Hepatocyte (in vitro differentiated cells): ENCODE measurements around the gene NPFF. TPM values are rescaled to one million over a fixed set of nuclear protein-coding genes. Genes with fewer than 3 reads are reported as not detected.

Experiments used
- DNase-seq: peaks from one replicate; pipeline ENCODE4 v3.0.0-alpha.2; 2016; ENCODE audit warnings: low spot score
- H2AFZ ChIP-seq: fragments of 200-600 bp; sonication (generic); 2 replicates; pipeline ENCODE4 v1.6.0; 2016; ENCODE audit warnings: antibody characterized with exemption, mild to moderate bottlenecking
- H3K27ac ChIP-seq: fragments of 200-600 bp; sonication (generic); 2 replicates; pipeline ENCODE4 v1.5.1; 2016; ENCODE audit warnings: mild to moderate bottlenecking
- H3K27me3 ChIP-seq: fragments of 200-600 bp; sonication (generic); 2 replicates; pipeline ENCODE4 v1.6.1; 2016
- H3K36me3 ChIP-seq: fragments of 200-600 bp; sonication (generic); replicated peaks from 2 replicates; pipeline ENCODE4 v1.5.1; 2016; ENCODE audit warnings: low read depth; ENCODE audit not compliant: insufficient read depth
- H3K4me1 ChIP-seq: fragments of 200-600 bp; sonication (generic); 2 replicates; pipeline ENCODE4 v1.5.1; 2016; ENCODE audit warnings: mild to moderate bottlenecking, moderate library complexity; ENCODE audit not compliant: insufficient read depth
- H3K4me2 ChIP-seq: fragments of 200-600 bp; sonication (generic); 2 replicates; pipeline ENCODE4 v1.6.0; 2016
- H3K4me3 ChIP-seq: fragments of 200-600 bp; sonication (generic); 2 replicates; pipeline ENCODE4 v1.5.1; 2016; ENCODE audit warnings: mild to moderate bottlenecking
- H3K79me2 ChIP-seq: fragments of 200-600 bp; sonication (generic); 2 replicates; pipeline ENCODE4 v1.6.0; 2017; ENCODE audit warnings: mild to moderate bottlenecking
- H3K9me2 ChIP-seq: fragments of 200-600 bp; sonication (generic); replicated peaks from 2 replicates; pipeline ENCODE4 v1.6.0; 2017; ENCODE audit warnings: mild to moderate bottlenecking; ENCODE audit not compliant: insufficient read depth
- H3K9me3 ChIP-seq: fragments of 200-600 bp; sonication (generic); 2 replicates; pipeline ENCODE4 v1.5.1; 2016; ENCODE audit warnings: low read depth, mild to moderate bottlenecking
- H4K20me1 ChIP-seq: fragments of 200-600 bp; sonication (generic); 2 replicates; pipeline ENCODE4 v1.6.0; 2016; ENCODE audit warnings: mild to moderate bottlenecking; ENCODE audit not compliant: insufficient read depth, poor library complexity, severe bottlenecking
- EZH2 ChIP-seq: fragments of 200-600 bp; sonication (generic); IDR thresholded peaks from 2 replicates; pipeline ENCODE4 v1.6.1; 2016; ENCODE audit warnings: antibody characterized with exemption, mild to moderate bottlenecking, borderline replicate concordance
- EZH2phosphoT487 ChIP-seq: fragments of 200-600 bp; sonication (generic); IDR thresholded peaks from one replicate; pipeline ENCODE4 v1.6.1; 2018; ENCODE audit warnings: antibody characterized with exemption, mild to moderate bottlenecking, low read depth, moderate library complexity; ENCODE audit not compliant: unreplicated experiment, severe bottlenecking
- WGBS: methylation state at CpG from one replicate; pipeline ENCODE4 v1.1.6; 2016; ENCODE audit warnings: low lambda C conversion rate; ENCODE audit errors: missing lambda C conversion rate; 5-methylcytosine and 5-hydroxymethylcytosine counted together
- polyA plus RNA-seq: library from polyadenylated mRNA; unstranded; fragments of >200 nt; fragmentation: Nextera tagmentation; extraction: Ambion mirVana; gene quantifications from 2 replicates; pipeline ENCODE4 v1.2.1, GENCODE V29; 2016
- total RNA-seq: library from RNA; depleted of rRNA; stranded (reverse); fragments of >200 nt; gene quantifications from 2 replicates; pipeline ENCODE4 v1.2.3, GENCODE V29; 2014
- TF ChIP-seq, protein P1 (sequence below): fragments of 200-600 bp; sonication (generic); IDR thresholded peaks from 2 replicates; pipeline ENCODE4 v1.5.1; 2016; ENCODE audit warnings: antibody characterized with exemption, mild to moderate bottlenecking; ENCODE audit not compliant: poor library complexity

The NPFF gene
- total and polyA plus RNA-seq, 2 experiments from 2014 or later, result 0.77 TPM; not detected in 1

DNA sequence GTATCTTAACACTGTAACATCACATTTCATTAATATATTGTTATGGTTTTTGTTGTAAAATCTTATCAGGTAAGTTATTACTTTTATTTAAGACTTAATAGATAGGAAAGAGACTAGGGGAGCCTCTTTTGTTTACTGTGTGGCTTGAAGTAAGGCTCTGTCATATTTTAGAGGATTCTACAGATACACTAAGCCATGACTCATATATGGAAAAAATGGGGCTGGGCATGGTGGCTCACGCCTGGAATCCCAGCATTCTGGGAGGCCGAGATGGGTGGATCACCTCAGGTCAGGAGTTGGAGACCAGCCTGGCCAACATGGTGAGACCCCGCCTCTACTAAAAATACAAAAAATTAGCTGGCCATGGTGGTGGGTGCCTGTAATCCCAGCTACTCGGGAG lies 23.6 kb upstream of the NPFF start:
- no peak for DNase-seq
- H3K27ac ChIP-seq, result no peak overlapping the region
- H3K36me3 ChIP-seq, result peaks cover 5% of the 10 kb centered on the region
- H4K20me1 ChIP-seq, result no peaks in the 10 kb centered on the region
- H3K9me2 ChIP-seq, result no peaks in the 10 kb centered on the region
- WGBS, result 97% methylated on average over 4 of the region's 4 CpGs
- no peaks in the 10 kb centered on the region for H3K27me3 ChIP-seq
- H3K9me3 ChIP-seq, result no peaks in the 10 kb centered on the region
- no peak overlapping the region for H3K4me3 ChIP-seq
- no peak overlapping the region for H2AFZ ChIP-seq
- H3K4me2 ChIP-seq, result no peak overlapping the region
- TF ChIP-seq, protein P1, sequence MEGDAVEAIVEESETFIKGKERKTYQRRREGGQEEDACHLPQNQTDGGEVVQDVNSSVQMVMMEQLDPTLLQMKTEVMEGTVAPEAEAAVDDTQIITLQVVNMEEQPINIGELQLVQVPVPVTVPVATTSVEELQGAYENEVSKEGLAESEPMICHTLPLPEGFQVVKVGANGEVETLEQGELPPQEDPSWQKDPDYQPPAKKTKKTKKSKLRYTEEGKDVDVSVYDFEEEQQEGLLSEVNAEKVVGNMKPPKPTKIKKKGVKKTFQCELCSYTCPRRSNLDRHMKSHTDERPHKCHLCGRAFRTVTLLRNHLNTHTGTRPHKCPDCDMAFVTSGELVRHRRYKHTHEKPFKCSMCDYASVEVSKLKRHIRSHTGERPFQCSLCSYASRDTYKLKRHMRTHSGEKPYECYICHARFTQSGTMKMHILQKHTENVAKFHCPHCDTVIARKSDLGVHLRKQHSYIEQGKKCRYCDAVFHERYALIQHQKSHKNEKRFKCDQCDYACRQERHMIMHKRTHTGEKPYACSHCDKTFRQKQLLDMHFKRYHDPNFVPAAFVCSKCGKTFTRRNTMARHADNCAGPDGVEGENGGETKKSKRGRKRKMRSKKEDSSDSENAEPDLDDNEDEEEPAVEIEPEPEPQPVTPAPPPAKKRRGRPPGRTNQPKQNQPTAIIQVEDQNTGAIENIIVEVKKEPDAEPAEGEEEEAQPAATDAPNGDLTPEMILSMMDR, result no peak
- no peak for TF ChIP-seq EZH2
- no peak for TF ChIP-seq EZH2phosphoT487
- H3K79me2 ChIP-seq, result no peaks in the 10 kb centered on the region
- H3K4me1 ChIP-seq, result no peaks in the 10 kb centered on the region

GRCh38 chr12:53530061-53530460 lies 22.8 kb upstream of the NPFF start:
- WGBS, result 90% methylated on average over 2 of the region's 2 CpGs
- TF ChIP-seq, protein P1, result no peak
- TF ChIP-seq EZH2, result no peak
- TF ChIP-seq EZH2phosphoT487, result no peak

DNA sequence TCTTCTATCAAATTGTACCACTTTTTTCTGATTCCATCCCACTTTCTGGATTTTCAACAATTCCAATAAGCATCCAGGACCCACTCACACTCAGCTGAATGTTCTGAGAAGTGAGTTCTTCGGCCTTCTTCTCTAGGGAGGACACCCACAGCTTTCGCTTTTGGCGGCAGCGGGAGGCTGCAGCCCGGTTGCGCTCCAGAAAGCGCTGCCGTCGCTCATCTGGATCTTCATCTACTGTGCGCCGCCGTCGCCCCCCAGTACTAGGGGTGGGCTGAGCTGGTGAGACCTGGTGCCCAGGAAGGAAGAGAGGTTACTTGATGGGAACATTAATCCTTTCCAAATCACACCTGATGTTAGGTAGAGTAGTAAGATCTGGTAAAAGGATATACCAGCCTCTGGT lies 17.2 kb upstream of the NPFF start:
- no peak overlapping the region for H3K4me2 ChIP-seq
- H3K9me2 ChIP-seq, result no peaks in the 10 kb centered on the region
- no peaks in the 10 kb centered on the region for H3K27me3 ChIP-seq
- H3K4me3 ChIP-seq, result no peak overlapping the region
- TF ChIP-seq, protein P1, result no peak
- TF ChIP-seq EZH2phosphoT487 (no peak), EZH2 (no peak)
- H3K4me1 ChIP-seq, result no peaks in the 10 kb centered on the region
- H4K20me1 ChIP-seq, result no peaks in the 10 kb centered on the region
- WGBS, result 100% methylated on average over 13 of the region's 13 CpGs
- no peaks in the 10 kb centered on the region for H3K9me3 ChIP-seq
- no peak overlapping the region for H2AFZ ChIP-seq
- H3K36me3 ChIP-seq, result no peaks in the 10 kb centered on the region
- H3K79me2 ChIP-seq, result no peaks in the 10 kb centered on the region
- DNase-seq, result no peak
- no peak overlapping the region for H3K27ac ChIP-seq

More at GRCh38 chr12:53530061-53530460, 22.8 kb upstream of the NPFF start:
- Histone ChIP-seq H2AFZ (no peak overlapping the region), H3K9me2 (no peaks in the 10 kb centered on the region), H3K4me2 (no peak overlapping the region), H3K9me3 (no peaks in the 10 kb centered on the region), H3K4me1 (no peaks in the 10 kb centered on the region), H4K20me1 (no peaks in the 10 kb centered on the region), H3K79me2 (no peaks in the 10 kb centered on the region), H3K27me3 (no peaks in the 10 kb centered on the region), H3K4me3 (no peak overlapping the region), H3K27ac (no peak overlapping the region), H3K36me3 (peaks cover 5% of the 10 kb centered on the region)
- no peak for DNase-seq

- TF ChIP-seq EZH2 (no peak), EZH2phosphoT487 (no peak)
- TF ChIP-seq, protein P1, result no peak
Observed at GRCh38 chr12:53523131-53523530, 15.8 kb upstream of the NPFF start.

More at GRCh38 chr12:53523131-53523530, 15.8 kb upstream of the NPFF start:
- H2AFZ ChIP-seq, result no peak overlapping the region
- no peak overlapping the region for H3K27ac ChIP-seq
- H3K9me2 ChIP-seq, result no peaks in the 10 kb centered on the region
- no peaks in the 10 kb centered on the region for H3K4me1 ChIP-seq
- no peaks in the 10 kb centered on the region for H3K27me3 ChIP-seq
- H3K4me2 ChIP-seq, result no peak overlapping the region
- H3K36me3 ChIP-seq, result no peaks in the 10 kb centered on the region
- no peak overlapping the region for H3K4me3 ChIP-seq
- no peaks in the 10 kb centered on the region for H3K79me2 ChIP-seq
- WGBS, result 97% methylated on average over 3 of the region's 3 CpGs
- H4K20me1 ChIP-seq, result no peaks in the 10 kb centered on the region
- H3K9me3 ChIP-seq, result no peaks in the 10 kb centered on the region
- DNase-seq, result no peak
